Mesendoderm (in vitro differentiated cells): ENCODE measurements around the gene SIX4.

Source experiments
- DNase-seq: peaks from one replicate; pipeline ENCODE4 v3.0.0; 2013
- H2AK5ac ChIP-seq: 2 replicates; pipeline ENCODE4 v1.6.1; 2013; ENCODE audit warnings: low read length, inconsistent platforms
- H2BK120ac ChIP-seq: 2 replicates; pipeline ENCODE4 v1.6.1; 2013; ENCODE audit warnings: low read depth, mild to moderate bottlenecking, low read length, moderate library complexity, mixed read lengths
- H2BK15ac ChIP-seq: replicated peaks from 2 replicates; pipeline ENCODE4 v1.6.1; 2013; ENCODE audit warnings: low read depth, mild to moderate bottlenecking, moderate library complexity
- H2BK5ac ChIP-seq: 2 replicates; pipeline ENCODE4 v1.6.1; 2013; ENCODE audit warnings: low read length, inconsistent platforms
- H3K18ac ChIP-seq: 2 replicates; pipeline ENCODE4 v1.6.1; 2013; ENCODE audit warnings: mild to moderate bottlenecking, low read length, mixed read lengths
- H3K23ac ChIP-seq: one replicate; pipeline ENCODE4 v1.6.1; 2013; ENCODE audit warnings: low read length
- H3K27ac ChIP-seq: 2 replicates; pipeline ENCODE4 v1.5.1; 2013; ENCODE audit warnings: low read depth, mild to moderate bottlenecking, inconsistent platforms, low read length, moderate library complexity
- H3K27me3 ChIP-seq: 2 replicates; pipeline ENCODE4 v1.6.1; 2013; ENCODE audit warnings: low read length, control low read depth, mild to moderate bottlenecking, inconsistent platforms; ENCODE audit not compliant: insufficient read depth, poor library complexity
- H3K36me3 ChIP-seq: 2 replicates; pipeline ENCODE4 v1.6.1; 2013; ENCODE audit warnings: low read length, inconsistent platforms; ENCODE audit not compliant: control insufficient read depth, insufficient read depth
- H3K4ac ChIP-seq: one replicate; pipeline ENCODE4 v1.6.1; 2013; ENCODE audit warnings: low read depth, mild to moderate bottlenecking, low read length, moderate library complexity
- H3K4me1 ChIP-seq: 2 replicates; pipeline ENCODE4 v1.6.1; 2013; ENCODE audit warnings: low read depth, low read length, inconsistent platforms; ENCODE audit not compliant: control insufficient read depth
- H3K4me2 ChIP-seq: 2 replicates; pipeline ENCODE4 v1.6.1; 2013; ENCODE audit warnings: low read length
- H3K4me3 ChIP-seq: 2 replicates; pipeline ENCODE4 v1.5.1; 2013; ENCODE audit warnings: mild to moderate bottlenecking, low read length
- H3K56ac ChIP-seq: one replicate; pipeline ENCODE4 v1.6.1; 2013; ENCODE audit warnings: low read length
- H3K79me1 ChIP-seq: 2 replicates; pipeline ENCODE4 v1.6.1; 2013; ENCODE audit warnings: low read length, inconsistent platforms
- H3K79me2 ChIP-seq: 2 replicates; pipeline ENCODE4 v1.6.1; 2013; ENCODE audit warnings: mild to moderate bottlenecking, low read length; ENCODE audit not compliant: control insufficient read depth, insufficient read depth
- H3K9ac ChIP-seq: 2 replicates; pipeline ENCODE4 v1.6.1; 2013; ENCODE audit warnings: low read length, inconsistent platforms
- H4K5ac ChIP-seq: one replicate; pipeline ENCODE4 v1.6.1; 2013; ENCODE audit warnings: low read length
- H4K8ac ChIP-seq: one replicate; pipeline ENCODE4 v1.6.1; 2013; ENCODE audit warnings: low read depth, mild to moderate bottlenecking, control low read depth, low read length, moderate library complexity
- WGBS: extraction: QIAGEN DNeasy Blood & Tissue Kit; methylation state at CpG from one replicate; pipeline ENCODE4 v1.1.7; 2013; ENCODE audit warnings: low lambda C conversion rate, missing lambda C conversion rate; ENCODE audit not compliant: insufficient coverage; ENCODE audit errors: extremely low coverage; 5-methylcytosine and 5-hydroxymethylcytosine counted together

The SIX4 gene

DNA sequence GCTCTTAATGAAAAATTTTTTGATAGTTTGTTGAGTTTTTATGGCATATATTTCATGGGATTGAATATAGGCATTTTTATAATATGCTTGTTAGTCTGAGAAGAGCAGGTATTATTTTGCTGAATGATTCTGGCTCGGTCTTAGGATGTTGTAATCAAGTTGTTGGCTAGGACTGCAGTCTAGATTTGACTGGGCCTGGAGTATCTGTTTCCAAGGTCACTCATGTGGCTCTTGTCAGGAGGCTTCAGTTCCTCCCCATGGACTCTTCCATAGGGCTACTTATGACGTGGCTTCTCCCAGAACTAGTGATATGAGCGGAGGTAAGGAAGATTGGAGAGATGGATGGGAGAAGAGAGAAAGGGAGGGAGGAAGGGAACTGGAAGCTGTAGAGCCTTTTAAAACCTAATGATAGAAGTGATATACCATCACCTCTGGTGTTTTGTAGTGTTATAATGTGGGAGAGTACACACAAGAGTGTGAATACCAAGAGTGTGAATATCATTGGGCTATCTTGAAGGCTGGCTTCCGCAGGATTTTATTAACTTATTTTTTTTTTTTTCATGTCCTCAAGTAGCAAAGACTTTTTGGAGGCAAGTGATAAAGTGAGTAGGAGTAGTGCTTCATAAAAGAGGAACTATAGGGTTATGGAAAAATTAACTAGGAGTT lies 14.8 kb upstream of the SIX4 start:
- H3K27ac ChIP-seq = no peak overlapping the region
- DNase-seq = no peak
- no peak overlapping the region for H3K4me2 ChIP-seq
- H3K27me3 ChIP-seq = no peaks in the 10 kb centered on the region
- H2BK15ac ChIP-seq = no peak overlapping the region
- no peak overlapping the region for H3K23ac ChIP-seq
- no peak overlapping the region for H2AK5ac ChIP-seq
- H3K9ac ChIP-seq = no peak overlapping the region
- H2BK5ac ChIP-seq = no peak overlapping the region
- no CpG with 5 or more reads among the region's 4 CpGs for WGBS
- no peaks in the 10 kb centered on the region for H3K36me3 ChIP-seq
- no peak overlapping the region for H2BK120ac ChIP-seq
- peaks cover 12% of the 10 kb centered on the region for H3K79me1 ChIP-seq
- no peak overlapping the region for H3K4ac ChIP-seq
- H3K4me1 ChIP-seq = peaks cover 4% of the 10 kb centered on the region
- no peak overlapping the region for H3K56ac ChIP-seq
- no peak overlapping the region for H4K5ac ChIP-seq
- no peak overlapping the region for H4K8ac ChIP-seq
- H3K79me2 ChIP-seq = peaks cover 20% of the 10 kb centered on the region
- no peak overlapping the region for H3K18ac ChIP-seq
- no peak overlapping the region for H3K4me3 ChIP-seq

- WGBS = no CpG with 5 or more reads among the region's 4 CpGs
- Histone ChIP-seq H3K18ac (no peak overlapping the region), H3K4me3 (no peak overlapping the region), H3K79me2 (peaks cover 20% of the 10 kb centered on the region), H3K4ac (no peak overlapping the region), H3K4me2 (no peak overlapping the region), H3K27ac (no peak overlapping the region), H2BK120ac (no peak overlapping the region), H4K8ac (no peak overlapping the region), H2BK5ac (no peak overlapping the region), H3K4me1 (peaks cover 4% of the 10 kb centered on the region), H2AK5ac (no peak overlapping the region), H2BK15ac (no peak overlapping the region), H3K56ac (no peak overlapping the region), H3K9ac (no peak overlapping the region), H4K5ac (no peak overlapping the region), H3K23ac (no peak overlapping the region), H3K79me1 (peaks cover 12% of the 10 kb centered on the region), H3K27me3 (no peaks in the 10 kb centered on the region), H3K36me3 (no peaks in the 10 kb centered on the region)
- DNase-seq = peak; percentile 64
Measured at GRCh38 chr14:60736494-60736893, 12.3 kb upstream of the SIX4 start.

- peaks cover 20% of the 10 kb centered on the region for H3K79me2 ChIP-seq
- H2BK15ac ChIP-seq = no peak overlapping the region
- H3K4me1 ChIP-seq = peaks cover 4% of the 10 kb centered on the region
- H3K4me3 ChIP-seq = peak overlapping the region; percentile 97
- H3K36me3 ChIP-seq = no peaks in the 10 kb centered on the region
- no peak overlapping the region for H4K5ac ChIP-seq
- H3K9ac ChIP-seq = peak overlapping the region; percentile 96
- no peak overlapping the region for H3K4ac ChIP-seq
- H4K8ac ChIP-seq = peak overlapping the region; percentile 65
- no peak overlapping the region for H2BK120ac ChIP-seq
- peaks cover 12% of the 10 kb centered on the region for H3K79me1 ChIP-seq
- H3K56ac ChIP-seq = peak overlapping the region; percentile 98
- no peak overlapping the region for H3K23ac ChIP-seq
- WGBS = no CpG with 5 or more reads among the region's 5 CpGs
- no peak overlapping the region for H3K27ac ChIP-seq
- no peak for DNase-seq
- H3K18ac ChIP-seq = no peak overlapping the region
- no peaks in the 10 kb centered on the region for H3K27me3 ChIP-seq
- H3K4me2 ChIP-seq = peak overlapping the region; percentile 77
- no peak overlapping the region for H2BK5ac ChIP-seq
- no peak overlapping the region for H2AK5ac ChIP-seq
Measured at GRCh38 chr14:60735416-60735815, 11.3 kb upstream of the SIX4 start.

DNA sequence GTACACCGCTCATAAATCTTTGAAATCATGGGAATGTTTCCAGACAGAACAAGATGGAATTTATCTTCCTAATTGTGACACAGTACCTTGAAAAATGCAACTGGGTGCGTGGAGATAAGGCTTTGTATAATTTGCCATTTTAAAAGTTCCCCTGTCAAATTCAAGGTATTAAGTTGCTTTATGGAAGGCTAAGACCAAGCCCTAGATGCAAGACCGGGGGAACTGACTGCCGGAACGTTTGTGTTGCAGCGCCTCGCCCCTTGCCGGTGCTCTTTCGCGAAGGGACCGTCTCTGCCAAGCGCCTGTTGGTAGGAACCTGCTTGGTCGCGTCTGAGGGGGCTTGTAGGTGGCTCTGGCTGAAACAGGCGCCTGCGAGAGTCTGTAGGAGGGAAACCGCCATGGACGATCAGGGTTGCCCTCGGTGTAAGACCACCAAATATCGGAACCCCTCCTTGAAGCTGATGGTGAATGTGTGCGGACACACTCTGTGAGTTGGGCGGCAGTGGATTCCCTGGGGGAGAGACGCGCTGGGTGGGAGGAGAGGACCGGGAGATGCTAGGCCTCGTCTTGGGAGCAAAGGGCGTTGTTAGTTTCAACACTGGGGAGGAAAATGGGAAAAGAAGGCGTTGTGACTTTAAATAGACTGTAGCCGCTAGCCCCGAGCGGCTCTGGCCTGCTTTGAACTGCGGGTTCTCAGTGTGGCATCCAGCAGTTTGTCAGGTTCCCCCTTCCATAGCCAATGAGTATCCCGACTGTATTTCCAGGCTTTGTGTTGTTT lies 10.5 kb upstream of the SIX4 start, which contains the start of gene MNAT1:
TSS of gene MNAT1 (plus strand) at position 297 of the 778 bp plus-strand sequence. CDS start at position 399, 102 bp downstream.
- no peaks in the 10 kb centered on the region for H3K27me3 ChIP-seq
- WGBS = no CpG with 5 or more reads among the region's 33 CpGs

GRCh38 chr14:60732840-60733483 lies 8.8 kb upstream of the SIX4 start:
- Histone ChIP-seq H3K4me1 (peaks cover 4% of the 10 kb centered on the region), H3K27ac (no peak overlapping the region), H2AK5ac (no peak overlapping the region), H3K79me2 (peaks cover 13% of the 10 kb centered on the region), H4K8ac (no peak overlapping the region), H3K4me2 (no peak overlapping the region), H3K4ac (no peak overlapping the region), H3K79me1 (peaks cover 8% of the 10 kb centered on the region), H2BK15ac (no peak overlapping the region), H3K56ac (no peak overlapping the region), H3K4me3 (no peak overlapping the region), H3K9ac (no peak overlapping the region), H2BK5ac (no peak overlapping the region), H2BK120ac (no peak overlapping the region), H3K27me3 (no peaks in the 10 kb centered on the region), H3K23ac (no peak overlapping the region), H3K36me3 (no peaks in the 10 kb centered on the region), H3K18ac (no peak overlapping the region), H4K5ac (no peak overlapping the region)
- no peak for DNase-seq
- no CpG with 5 or more reads among the region's 4 CpGs for WGBS

More for the DNA sequence above, 10.5 kb upstream of the SIX4 start, which contains the start of gene MNAT1:
- H3K27ac ChIP-seq = no peak within 1 kb of the TSS
- no peaks in the 10 kb centered on the region for H3K36me3 ChIP-seq
- H2AK5ac ChIP-seq = no peak within 1 kb of the TSS
- H2BK120ac ChIP-seq = no peak within 1 kb of the TSS
- peak within 1 kb of the TSS; percentile 98 for H3K56ac ChIP-seq
- H4K5ac ChIP-seq = no peak within 1 kb of the TSS
- H3K23ac ChIP-seq = no peak within 1 kb of the TSS
- H4K8ac ChIP-seq = peak within 1 kb of the TSS; percentile 65
- H3K4me1 ChIP-seq = peaks cover 4% of the 10 kb centered on the region
- no peak within 1 kb of the TSS for H2BK15ac ChIP-seq
- peak within 1 kb of the TSS; percentile 96 for H3K9ac ChIP-seq
- H3K4me2 ChIP-seq = peak within 1 kb of the TSS; percentile 77
- peak; percentile 90 for DNase-seq
- peak within 1 kb of the TSS; percentile 48 for H3K4ac ChIP-seq
- H3K4me3 ChIP-seq = peak within 1 kb of the TSS; percentile 97
- peaks cover 12% of the 10 kb centered on the region for H3K79me1 ChIP-seq
- H3K18ac ChIP-seq = no peak within 1 kb of the TSS
- H2BK5ac ChIP-seq = peak within 1 kb of the TSS; percentile 56
- peaks cover 20% of the 10 kb centered on the region for H3K79me2 ChIP-seq
